Epidermal melanocyte (primary cell): ENCODE data around the gene SLC2A1.

ENCODE experiments used
- DNase-seq: peaks from one replicate; pipeline ENCODE4 v3.0.0; 2011; ENCODE audit warnings: low spot score; ENCODE audit not compliant: insufficient read length

The SLC2A1 gene

GRCh38 chr1:42943166-42943565, 15.5 kb downstream of the SLC2A1 start:
- no peak for DNase-seq

GRCh38 chr1:42942444-42942843, 16.2 kb downstream of the SLC2A1 start:
- DNase-seq: no peak

GRCh38 chr1:42941640-42942330, 16.9 kb downstream of the SLC2A1 start:
- DNase-seq: peak; percentile 64

- peak; percentile 66 for DNase-seq
Observed at GRCh38 chr1:42940851-42941639, 17.6 kb downstream of the SLC2A1 start.

GRCh38 chr1:42938645-42939615, 19.7 kb downstream of the SLC2A1 start:
- DNase-seq: no peak

GRCh38 chr1:42937836-42938644, 20.6 kb downstream of the SLC2A1 start:
- DNase-seq: no peak

GRCh38 chr1:42937141-42937696, 21.4 kb downstream of the SLC2A1 start:
- no peak for DNase-seq

- no peak for DNase-seq
Observed at GRCh38 chr1:42936309-42937078, 22.2 kb downstream of the SLC2A1 start.

- DNase-seq: no peak
Observed at GRCh38 chr1:42935971-42936308, 22.7 kb downstream of the SLC2A1 start.

GRCh38 chr1:42935313-42935895, 23.3 kb downstream of the SLC2A1 start:
- DNase-seq: no peak

- no peak for DNase-seq
Observed at GRCh38 chr1:42934541-42935312, 23.9 kb downstream of the SLC2A1 start.

GRCh38 chr1:42933610-42934491, 24.8 kb downstream of the SLC2A1 start:
- DNase-seq: no peak

GRCh38 chr1:42933060-42933586, 25.5 kb downstream of the SLC2A1 start:
- no peak for DNase-seq

- no peak for DNase-seq
Observed at GRCh38 chr1:42932442-42932941, 26.2 kb downstream of the SLC2A1 start.

GRCh38 chr1:42931911-42932422, 26.7 kb downstream of the SLC2A1 start:
- DNase-seq: no peak

- peak; percentile 44 for DNase-seq
Observed at GRCh38 chr1:42931108-42931539, 27.5 kb downstream of the SLC2A1 start.
